H9 (cell line): ENCODE data around the gene IL26. TPM values are rescaled to one million over a fixed set of nuclear protein-coding genes. Genes with fewer than 3 reads are reported as not detected.

ENCODE experiments used
- DNase-seq: peaks from one replicate; pipeline ENCODE4 v3.0.0-alpha.2; 2017
- H2AFZ ChIP-seq: one replicate; pipeline ENCODE4 v1.6.1; 2013; ENCODE audit warnings: mild to moderate bottlenecking, low read length, control low read depth, moderate library complexity
- H2AK5ac ChIP-seq: 2 replicates; pipeline ENCODE4 v1.6.1; 2013; ENCODE audit warnings: low read length, control low read depth, mixed read lengths; ENCODE audit not compliant: insufficient read length
- H2BK120ac ChIP-seq: one replicate; pipeline ENCODE4 v1.6.1; 2013; ENCODE audit warnings: low read depth, mild to moderate bottlenecking, low read length, control low read depth, inconsistent platforms; ENCODE audit not compliant: poor library complexity, severe bottlenecking
- H2BK12ac ChIP-seq: 2 replicates; pipeline ENCODE4 v1.6.1; 2013; ENCODE audit warnings: low read length, control low read depth, mixed read lengths, low read depth; ENCODE audit not compliant: insufficient read length
- H2BK15ac ChIP-seq: 2 replicates; pipeline ENCODE4 v1.6.1; 2013; ENCODE audit warnings: low read depth, low read length, control low read depth
- H2BK20ac ChIP-seq: one replicate; pipeline ENCODE4 v1.6.1; 2013; ENCODE audit warnings: low read depth, mild to moderate bottlenecking, low read length, control low read depth, inconsistent platforms; ENCODE audit not compliant: poor library complexity, severe bottlenecking
- H2BK5ac ChIP-seq: 2 replicates; pipeline ENCODE4 v1.6.1; 2013; ENCODE audit warnings: low read length, control low read depth, mixed read lengths; ENCODE audit not compliant: insufficient read length
- H3K14ac ChIP-seq: 2 replicates; pipeline ENCODE4 v1.6.1; 2013; ENCODE audit warnings: low read length, control low read depth; ENCODE audit not compliant: insufficient read depth
- H3K18ac ChIP-seq: 2 replicates; pipeline ENCODE4 v1.6.1; 2013; ENCODE audit warnings: low read depth, mild to moderate bottlenecking, mixed read lengths, low read length, control low read depth; ENCODE audit not compliant: insufficient read length
- H3K23ac ChIP-seq: 2 replicates; pipeline ENCODE4 v1.6.1; 2013; ENCODE audit warnings: low read length, control low read depth, mixed read lengths, low read depth; ENCODE audit not compliant: insufficient read length
- H3K23me2 ChIP-seq: 2 replicates; pipeline ENCODE4 v1.6.1; 2013; ENCODE audit warnings: low read depth, mild to moderate bottlenecking, mixed read lengths, low read length, control low read depth; ENCODE audit not compliant: insufficient read length, poor library complexity, severe bottlenecking
- H3K27ac ChIP-seq: 2 replicates; pipeline ENCODE4 v1.5.1; 2013; ENCODE audit warnings: low read length, control low read depth, mixed read lengths, low read depth; ENCODE audit not compliant: insufficient read length
- H3K27me3 ChIP-seq: 2 replicates; pipeline ENCODE4 v1.6.1; 2013; ENCODE audit warnings: low read length, control low read depth, inconsistent platforms; ENCODE audit not compliant: insufficient read depth
- H3K4ac ChIP-seq: 2 replicates; pipeline ENCODE4 v1.6.1; 2013; ENCODE audit warnings: low read depth, mild to moderate bottlenecking, control low read depth, inconsistent platforms, low read length, moderate library complexity
- H3K4me1 ChIP-seq: 2 replicates; pipeline ENCODE4 v1.6.1; 2013; ENCODE audit warnings: low read length, control low read depth, inconsistent platforms; ENCODE audit not compliant: insufficient read depth
- H3K4me2 ChIP-seq: 2 replicates; pipeline ENCODE4 v1.6.1; 2013; ENCODE audit warnings: low read length, control low read depth, mixed read lengths; ENCODE audit not compliant: insufficient read length, insufficient read depth
- H3K56ac ChIP-seq: 2 replicates; pipeline ENCODE4 v1.6.1; 2013; ENCODE audit warnings: low read depth, mild to moderate bottlenecking, mixed read lengths, low read length, control low read depth; ENCODE audit not compliant: insufficient read length
- H3K79me1 ChIP-seq: 2 replicates; pipeline ENCODE4 v1.6.1; 2013; ENCODE audit warnings: low read depth, mild to moderate bottlenecking, moderate library complexity, low read length, control low read depth, inconsistent platforms; ENCODE audit not compliant: insufficient read depth, poor library complexity, severe bottlenecking
- H3K79me2 ChIP-seq: 2 replicates; pipeline ENCODE4 v1.6.1; 2013; ENCODE audit warnings: low read length, control low read depth, inconsistent platforms; ENCODE audit not compliant: insufficient read depth
- H3K9ac ChIP-seq: 2 replicates; pipeline ENCODE4 v1.6.1; 2013; ENCODE audit warnings: low read length, control low read depth, mixed read lengths; ENCODE audit not compliant: insufficient read length; ENCODE audit errors: extremely low read depth
- H3K9me3 ChIP-seq: one replicate; pipeline ENCODE4 v1.6.1; 2013; ENCODE audit warnings: low read depth, low read length, inconsistent platforms; ENCODE audit not compliant: control insufficient read depth
- H3T11ph ChIP-seq: one replicate; pipeline ENCODE4 v1.6.1; 2013; ENCODE audit warnings: mild to moderate bottlenecking, low read length, control low read depth, inconsistent platforms
- H4K20me1 ChIP-seq: one replicate; pipeline ENCODE4 v1.6.1; 2013; ENCODE audit not compliant: control insufficient read depth, insufficient read length, insufficient read depth
- H4K5ac ChIP-seq: 2 replicates; pipeline ENCODE4 v1.6.1; 2013; ENCODE audit warnings: low read depth, mild to moderate bottlenecking, mixed read lengths, low read length, control low read depth; ENCODE audit not compliant: insufficient read length
- H4K8ac ChIP-seq: replicated peaks from 2 replicates; pipeline ENCODE4 v1.6.1; 2013; ENCODE audit warnings: low read length, control low read depth, mixed read lengths, low read depth; ENCODE audit not compliant: insufficient read length
- H4K91ac ChIP-seq: 2 replicates; pipeline ENCODE4 v1.6.1; 2013; ENCODE audit warnings: low read depth, mild to moderate bottlenecking, moderate library complexity, mixed read lengths, low read length, control low read depth; ENCODE audit not compliant: insufficient read length
- H3K27ac Mint-ChIP-seq, 3 experiments: 2 replicates in 2 of 3; 3 replicates in 1 of 3; pipeline ENCODE4 v1.8.0; 2020 to 2021; ENCODE audit warnings: mixed read lengths in 3 of 3, mild to moderate bottlenecking in 1 of 3, moderate library complexity in 1 of 3
- H3K27me3 Mint-ChIP-seq: 2 replicates; pipeline ENCODE4 v1.8.0; 2021; ENCODE audit warnings: low read depth, mild to moderate bottlenecking, moderate library complexity, mixed read lengths
- H3K36me3 Mint-ChIP-seq, 3 experiments: 2 replicates in 2 of 3; 3 replicates in 1 of 3; pipeline ENCODE4 v1.8.0; 2020 to 2021; ENCODE audit warnings: low read depth in 3 of 3, mixed read lengths in 3 of 3; ENCODE audit not compliant: insufficient read depth in 1 of 3
- H3K4me1 Mint-ChIP-seq, 2 experiments: 2 replicates each; pipeline ENCODE4 v1.8.0; 2020; ENCODE audit warnings: mixed read lengths in 2 of 2
- H3K4me3 Mint-ChIP-seq, 2 experiments: 2 replicates in 1 of 2; 3 replicates in 1 of 2; pipeline ENCODE4 v1.8.0; 2020 to 2021; ENCODE audit warnings: mild to moderate bottlenecking in 2 of 2, mixed read lengths in 2 of 2, moderate library complexity in 1 of 2
- H3K9me3 Mint-ChIP-seq, 2 experiments: 2 replicates in 1 of 2; 3 replicates in 1 of 2; pipeline ENCODE4 v1.8.0; 2020; ENCODE audit warnings: mild to moderate bottlenecking in 2 of 2, mixed read lengths in 2 of 2, moderate library complexity in 1 of 2
- CTCF ChIP-seq: fragments of 200-600 bp; sonication (generic); conservative IDR thresholded peaks from 3 replicates; pipeline ENCODE4 v1.8.0; 2021; ENCODE audit warnings: antibody characterized with exemption, mild to moderate bottlenecking
- WGBS: extraction: QIAGEN DNeasy Blood & Tissue Kit; methylation state at CpG from one replicate; pipeline ENCODE4 v1.1.7; 2013; ENCODE audit warnings: missing lambda C conversion rate, low lambda C conversion rate, mixed read lengths; ENCODE audit not compliant: insufficient read length; ENCODE audit errors: extremely low coverage; 5-methylcytosine and 5-hydroxymethylcytosine counted together
- total RNA-seq: library from RNA; stranded (reverse); gene quantifications from 2 replicates; pipeline ENCODE4 v1.2.1, GENCODE V29; 2021

IL26 gene
- total RNA-seq, 1 experiment from 2014 or later, result not detected

GRCh38 chr12:68200854-68201253 is 24.8 kb downstream of the IL26 start:
- Histone ChIP-seq H3K56ac (no peak overlapping the region), H3K4me2 (no peak overlapping the region), H2BK120ac (no peak overlapping the region), H3K18ac (no peak overlapping the region), H2BK15ac (no peak overlapping the region), H2AFZ (no peak overlapping the region), H3K23ac (no peak overlapping the region), H3K27ac (no peak overlapping the region), H3K79me2 (no peaks in the 10 kb centered on the region), H2AK5ac (no peak overlapping the region), H4K20me1 (no peaks in the 10 kb centered on the region), H3K14ac (no peak overlapping the region), H3K4me1 (no peaks in the 10 kb centered on the region), H2BK20ac (no peak overlapping the region), H3K4ac (no peak overlapping the region), H3K79me1 (no peaks in the 10 kb centered on the region), H3K9ac (no peak overlapping the region), H4K8ac (no peak overlapping the region), H3T11ph (no peak overlapping the region), H4K91ac (no peak overlapping the region), H3K27me3 (no peaks in the 10 kb centered on the region), H4K5ac (no peak overlapping the region), H2BK5ac (no peak overlapping the region), H3K23me2 (no peaks in the 10 kb centered on the region), H3K9me3 (no peaks in the 10 kb centered on the region), H2BK12ac (no peak overlapping the region)
- no CpG with 5 or more reads among the region's 2 CpGs for WGBS
- no peaks in the 10 kb centered on the region for H3K9me3 Mint-ChIP-seq
- H3K4me1 Mint-ChIP-seq, result peaks cover 16 to 18% of the 10 kb centered on the region in 2 experiments
- H3K36me3 Mint-ChIP-seq, result no peaks in the 10 kb centered on the region; a peak in 1 of 7 replicates
- H3K4me3 Mint-ChIP-seq, result no peak overlapping the region
- no peaks in the 10 kb centered on the region for H3K27me3 Mint-ChIP-seq
- no peak for TF ChIP-seq CTCF
- no peak for DNase-seq
- no peak overlapping the region for H3K27ac Mint-ChIP-seq
